ENCODE results near the gene RPUSD1. TPM values are rescaled to one million over a fixed set of nuclear protein-coding genes. Genes with fewer than 3 reads are reported as not detected.

RPUSD1 gene
- total RNA-seq, 4 donors from 2014 or later, result 13.4 to 25.8 (median 22.1) TPM

DNA sequence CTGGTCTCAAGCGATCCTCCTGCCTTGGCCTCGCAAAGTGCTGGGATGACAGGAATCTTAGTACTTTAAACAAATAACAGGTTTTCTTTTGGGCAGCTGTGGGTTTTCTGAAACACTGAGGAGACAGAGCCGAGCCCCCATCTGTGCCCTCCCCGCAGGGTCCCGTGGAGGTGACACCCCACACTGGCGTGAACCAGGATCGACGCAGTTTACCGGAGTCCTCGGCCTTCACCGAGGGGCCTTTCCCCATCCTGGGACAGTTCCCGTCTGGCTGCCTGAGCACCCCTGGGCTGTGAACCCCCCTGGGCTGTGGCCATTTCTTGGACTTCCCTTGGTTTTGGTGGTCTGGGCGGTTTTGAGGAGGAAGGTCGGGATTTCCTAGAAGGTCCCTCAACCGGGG lies 27.7 kb upstream of the RPUSD1 start:
- WGBS, 2 donors (ENCODE audit: low coverage in 1 of 2), result 86% methylated on average over 11 of the region's 15 CpGs; no CpG with 5 or more reads in 1 of the 2 donors
- TF ChIP-seq POLR2AphosphoS5 (IDR thresholded peaks at IDR 0.05) (no peak), EP300 (IDR thresholded peaks at IDR 0.05) (no peak), POLR2A (IDR thresholded peaks at IDR 0.05) (no peak)
- TF ChIP-seq, protein P1, sequence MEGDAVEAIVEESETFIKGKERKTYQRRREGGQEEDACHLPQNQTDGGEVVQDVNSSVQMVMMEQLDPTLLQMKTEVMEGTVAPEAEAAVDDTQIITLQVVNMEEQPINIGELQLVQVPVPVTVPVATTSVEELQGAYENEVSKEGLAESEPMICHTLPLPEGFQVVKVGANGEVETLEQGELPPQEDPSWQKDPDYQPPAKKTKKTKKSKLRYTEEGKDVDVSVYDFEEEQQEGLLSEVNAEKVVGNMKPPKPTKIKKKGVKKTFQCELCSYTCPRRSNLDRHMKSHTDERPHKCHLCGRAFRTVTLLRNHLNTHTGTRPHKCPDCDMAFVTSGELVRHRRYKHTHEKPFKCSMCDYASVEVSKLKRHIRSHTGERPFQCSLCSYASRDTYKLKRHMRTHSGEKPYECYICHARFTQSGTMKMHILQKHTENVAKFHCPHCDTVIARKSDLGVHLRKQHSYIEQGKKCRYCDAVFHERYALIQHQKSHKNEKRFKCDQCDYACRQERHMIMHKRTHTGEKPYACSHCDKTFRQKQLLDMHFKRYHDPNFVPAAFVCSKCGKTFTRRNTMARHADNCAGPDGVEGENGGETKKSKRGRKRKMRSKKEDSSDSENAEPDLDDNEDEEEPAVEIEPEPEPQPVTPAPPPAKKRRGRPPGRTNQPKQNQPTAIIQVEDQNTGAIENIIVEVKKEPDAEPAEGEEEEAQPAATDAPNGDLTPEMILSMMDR (IDR thresholded peaks at IDR 0.05), result no peak
- no peak for ATAC-seq
- Histone ChIP-seq H3K27ac (no peak overlapping the region), H3K4me3 (no peak overlapping the region), H3K27me3 (peaks cover 98% of the 10 kb centered on the region), H3K36me3 (no peaks in the 10 kb centered on the region), H3K4me1 (peaks cover 0 to 15% (median 12%) of the 10 kb centered on the region in 3 donors), H3K9me3 (peaks cover 0 to 10% (median 0%) of the 10 kb centered on the region in 3 donors)

- WGBS, 2 donors (ENCODE audit: low coverage in 1 of 2), result 67% methylated on average over 7 of the region's 9 CpGs; no CpG with 5 or more reads in 1 of the 2 donors
- no peak for ATAC-seq
- Histone ChIP-seq H3K36me3 (no peaks in the 10 kb centered on the region), H3K9me3 (peaks cover 0 to 10% (median 0%) of the 10 kb centered on the region in 3 donors), H3K4me3 (no peak overlapping the region), H3K27me3 (peaks cover 98% of the 10 kb centered on the region), H3K27ac (no peak overlapping the region), H3K4me1 (peaks cover 0 to 15% (median 12%) of the 10 kb centered on the region in 3 donors)
- no peak for TF ChIP-seq EP300 (IDR thresholded peaks at IDR 0.05)
- TF ChIP-seq, protein P1 (IDR thresholded peaks at IDR 0.05), result no peak
- no peak for TF ChIP-seq POLR2A (IDR thresholded peaks at IDR 0.05)
- no peak for TF ChIP-seq POLR2AphosphoS5 (IDR thresholded peaks at IDR 0.05)
Measured at GRCh38 chr16:814974-815373, 26.8 kb upstream of the RPUSD1 start.

DNA sequence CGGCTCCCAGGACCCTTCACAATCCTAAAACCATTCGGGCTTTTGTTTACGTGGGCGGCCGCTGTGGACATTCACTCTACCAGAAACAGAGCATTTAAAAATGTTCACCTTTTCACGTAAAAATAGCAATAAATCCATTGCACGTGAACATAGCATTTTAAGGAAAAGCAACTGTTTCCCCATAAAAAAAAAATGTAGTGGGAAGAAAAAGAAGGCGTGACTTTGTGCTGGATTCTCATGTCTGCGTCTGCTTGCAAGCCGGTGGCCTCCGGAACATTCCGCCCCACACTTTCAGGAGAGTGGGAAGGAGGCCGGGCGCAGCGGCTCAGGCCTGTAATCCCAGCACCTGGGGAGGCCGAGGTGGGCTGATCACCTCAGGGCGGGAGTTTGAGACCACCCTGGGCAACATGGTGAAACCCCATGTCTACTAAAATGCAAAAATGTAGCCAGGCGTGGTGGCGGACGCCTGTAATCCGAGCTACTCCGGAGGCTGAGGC lies 25.8 kb upstream of the RPUSD1 start:
- Histone ChIP-seq H3K27ac (no peak overlapping the region), H3K9me3 (peaks cover 0 to 10% (median 0%) of the 10 kb centered on the region in 3 donors), H3K36me3 (no peaks in the 10 kb centered on the region), H3K4me1 (peaks cover 0 to 15% (median 12%) of the 10 kb centered on the region in 3 donors), H3K4me3 (no peak overlapping the region), H3K27me3 (peaks cover 88% of the 10 kb centered on the region)
- 59% methylated on average over 12 of the region's 22 CpGs; no CpG with 5 or more reads in 1 of the 2 donors for WGBS, 2 donors (ENCODE audit: low coverage in 1 of 2)
- ATAC-seq, result no peak
- TF ChIP-seq POLR2A (IDR thresholded peaks at IDR 0.05) (no peak), EP300 (IDR thresholded peaks at IDR 0.05) (no peak), POLR2AphosphoS5 (IDR thresholded peaks at IDR 0.05) (no peak)
- TF ChIP-seq, protein P1 (IDR thresholded peaks at IDR 0.05), result no peak

- Histone ChIP-seq H3K27me3 (peaks cover 84% of the 10 kb centered on the region), H3K36me3 (no peaks in the 10 kb centered on the region), H3K9me3 (peaks cover 0 to 10% (median 0%) of the 10 kb centered on the region in 3 donors), H3K4me3 (peak overlapping the region in 1 of 2 donors; percentile 15), H3K27ac (no peak overlapping the region), H3K4me1 (peaks cover 0 to 19% (median 12%) of the 10 kb centered on the region in 3 donors)
- WGBS, 2 donors (ENCODE audit: low coverage in 1 of 2), result no CpG with 5 or more reads among the region's 67 CpGs
- peak; percentile 58 for ATAC-seq
- TF ChIP-seq POLR2A (IDR thresholded peaks at IDR 0.05), result no peak
- no peak for TF ChIP-seq POLR2AphosphoS5 (IDR thresholded peaks at IDR 0.05)
- TF ChIP-seq, protein P1 (IDR thresholded peaks at IDR 0.05), result peak in 3 of 4 experiments; percentile 37 to 68 (median 39)
- no peak for TF ChIP-seq EP300 (IDR thresholded peaks at IDR 0.05)
Measured at GRCh38 chr16:813204-813915, 25.2 kb upstream of the RPUSD1 start.

- peak overlapping the region in 3 of 4 donors; percentile 89 to 93 (median 91) for H3K27ac ChIP-seq
- no peak for ATAC-seq
- H3K27me3 ChIP-seq, result peaks cover 56% of the 10 kb centered on the region
- no peaks in the 10 kb centered on the region for H3K36me3 ChIP-seq
- H3K4me1 ChIP-seq, result peaks cover 0 to 24% (median under 1%) of the 10 kb centered on the region in 3 donors
- TF ChIP-seq EP300 (IDR thresholded peaks at IDR 0.05) (no peak), POLR2AphosphoS5 (IDR thresholded peaks at IDR 0.05) (no peak), POLR2A (IDR thresholded peaks at IDR 0.05) (no peak)
- TF ChIP-seq, protein P1 (IDR thresholded peaks at IDR 0.05), result no peak
- H3K9me3 ChIP-seq, result peaks cover 0 to 10% (median 0%) of the 10 kb centered on the region in 3 donors
- WGBS, 2 donors (ENCODE audit: low coverage in 1 of 2), result 15 to 32% methylated on average over 4 to 6 of the region's 19 CpGs
- H3K4me3 ChIP-seq, result peak overlapping the region; percentile 79 to 81
Measured at GRCh38 chr16:808085-808386, 19.9 kb upstream of the RPUSD1 start.

Data from gastroesophageal sphincter (tissue), 4 donors.